BJ (cell line): Measurements from ENCODE around the gene SORCS3. TPM values are rescaled to one million over a fixed set of nuclear protein-coding genes. Genes with fewer than 3 reads are reported as not detected.

ENCODE experiments used
- CTCF ChIA-PET: fragments of 350-600 bp; formaldehyde crosslinking; extraction: SDS; loops from one replicate; lab custom pipeline; 2021; ENCODE audit warnings: antibody characterized with exemption, inconsistent platforms; lab: Yijun Ruan, JAX
- POLR2A ChIA-PET: fragments of 300-600 bp; sonication (Branson Sonifier 250); formaldehyde crosslinking; extraction: SDS; loops from one replicate; lab custom pipeline; 2021; ENCODE audit warnings: antibody characterized with exemption; lab: Charles Lee
- DNase-seq: peaks from one replicate; pipeline ENCODE4 v3.0.0-alpha.2; 2011; ENCODE audit warnings: low read depth
- H3K27me3 ChIP-seq: 2 replicates; pipeline ENCODE4 v1.6.0; 2011; ENCODE audit warnings: low read length; ENCODE audit not compliant: control insufficient read depth, insufficient read depth
- H3K36me3 ChIP-seq: 2 replicates; pipeline ENCODE4 v1.5.1; 2011; ENCODE audit warnings: low read length; ENCODE audit not compliant: control insufficient read depth, insufficient read depth
- H3K4me3 ChIP-seq: 2 replicates; pipeline ENCODE4 v1.5.1; 2011; ENCODE audit warnings: low read depth, mild to moderate bottlenecking, control low read depth, low read length
- CTCF ChIP-seq: IDR thresholded peaks from 2 replicates; pipeline ENCODE4 v1.5.1; 2011; ENCODE audit warnings: low read depth, mild to moderate bottlenecking, control low read depth, inconsistent platforms, low read length, moderate library complexity; ENCODE audit not compliant: insufficient read depth
- polyA plus RNA-seq: library from polyadenylated mRNA; depleted of rRNA; stranded (reverse); fragments of >200 nt; gene quantifications from 2 replicates; pipeline ENCODE4 v1.2.3, GENCODE V29; 2011

SORCS3 gene
- polyA plus RNA-seq, 1 experiment, result not detected

- CTCF ChIA-PET, result no interaction called here
- no peak for TF ChIP-seq CTCF
Measured at GRCh38 chr10:104897696-104898095, 256.6 kb downstream of the SORCS3 start.

GRCh38 chr10:104899779-104900178 is 258.7 kb downstream of the SORCS3 start:
- TF ChIP-seq CTCF, result no peak
- CTCF ChIA-PET, result interaction anchor here (1.1 kb wide), 1 partner anchor 16 kb away, joined by 4 read pairs; no protein-coding TSS in a partner anchor

More at GRCh38 chr10:104897696-104898095, 256.6 kb downstream of the SORCS3 start:
- H3K4me3 ChIP-seq, result no peak overlapping the region
- H3K27me3 ChIP-seq, result no peaks in the 10 kb centered on the region
- no peak for DNase-seq
- POLR2A ChIA-PET, result no interaction called here
- H3K36me3 ChIP-seq, result no peaks in the 10 kb centered on the region

GRCh38 chr10:104903433-104903832 is 262.3 kb downstream of the SORCS3 start:
- DNase-seq, result no peak
- Histone ChIP-seq H3K27me3 (no peaks in the 10 kb centered on the region), H3K4me3 (no peak overlapping the region), H3K36me3 (no peaks in the 10 kb centered on the region)
- ChIA-PET CTCF (no interaction called here), POLR2A (no interaction called here)
- no peak for TF ChIP-seq CTCF

More at GRCh38 chr10:104899779-104900178, 258.7 kb downstream of the SORCS3 start:
- no peaks in the 10 kb centered on the region for H3K36me3 ChIP-seq
- DNase-seq, result no peak
- H3K4me3 ChIP-seq, result no peak overlapping the region
- H3K27me3 ChIP-seq, result no peaks in the 10 kb centered on the region
- POLR2A ChIA-PET, result no interaction called here

- H3K27me3 ChIP-seq, result no peaks in the 10 kb centered on the region
- H3K4me3 ChIP-seq, result no peak overlapping the region
- CTCF ChIA-PET, result no interaction called here
- no peaks in the 10 kb centered on the region for H3K36me3 ChIP-seq
- no peak for TF ChIP-seq CTCF
- POLR2A ChIA-PET, result no interaction called here
- no peak for DNase-seq
Measured at GRCh38 chr10:104904753-104905323, 263.7 kb downstream of the SORCS3 start.

- no peak overlapping the region for H3K4me3 ChIP-seq
- TF ChIP-seq CTCF, result no peak
- POLR2A ChIA-PET, result no interaction called here
- H3K27me3 ChIP-seq, result no peaks in the 10 kb centered on the region
- CTCF ChIA-PET, result no interaction called here
- no peak for DNase-seq
- no peaks in the 10 kb centered on the region for H3K36me3 ChIP-seq
Measured at GRCh38 chr10:104906112-104906511, 265.0 kb downstream of the SORCS3 start.
